Endothelial cell of umbilical vein (primary cell): ENCODE data around the gene CMIP. TPM values are rescaled to one million over a fixed set of nuclear protein-coding genes. Genes with fewer than 3 reads are reported as not detected.

Source experiments
- BruUV-seq: library from RNA; stranded (reverse); fragments of 400-500 nt; replicated peaks from 2 replicates; lab custom pipeline; 2021; lab: Mats Ljungman, UMichigan
- CTCF ChIA-PET: fragments of 300-600, 350-600 bp; sonication (Branson Sonifier 250); formaldehyde crosslinking; loops from one replicate; lab custom pipeline; 2021; ENCODE audit warnings: antibody characterized with exemption, inconsistent platforms; lab: Charles Lee
- POLR2A ChIA-PET: fragments of 300-600, 350-600 bp; sonication (Branson Sonifier 250); formaldehyde crosslinking; loops from one replicate; lab custom pipeline; 2021; ENCODE audit warnings: antibody characterized with exemption, inconsistent platforms; lab: Charles Lee
- DNase-seq: peaks from one replicate; pipeline ENCODE4 v3.0.0-alpha.2; 2011; ENCODE audit warnings: low read depth, low spot score
- FAIRE-seq: peaks from 2 replicates; lab custom pipeline; 2011; peaks lifted over from hg19 to GRCh38; lab: Jason Lieb, UNC
- H2AFZ ChIP-seq: 2 replicates; pipeline ENCODE4 v1.6.0; 2012; ENCODE audit warnings: low read depth, low read length, control low read depth, inconsistent platforms
- H3K27ac ChIP-seq: 2 replicates; pipeline ENCODE4 v1.5.1; 2011; ENCODE audit warnings: low read depth, mild to moderate bottlenecking, control low read depth, low read length, moderate library complexity; ENCODE audit not compliant: insufficient read depth
- H3K27me3 ChIP-seq, 2 experiments: 2 replicates each; pipeline versions ENCODE4 v1.6.0 to v1.6.1; 2011; ENCODE audit warnings: low read length in 2 of 2, mixed read lengths in 1 of 2; ENCODE audit not compliant: control insufficient read depth in 2 of 2, insufficient read depth in 2 of 2
- H3K36me3 ChIP-seq, 2 experiments: 2 replicates in 1 of 2; 3 replicates in 1 of 2; pipeline ENCODE4 v1.5.1; 2011; ENCODE audit warnings: low read length in 2 of 2, mild to moderate bottlenecking in 1 of 2, moderate library complexity in 1 of 2; ENCODE audit not compliant: control insufficient read depth in 2 of 2, insufficient read depth in 2 of 2; ENCODE audit errors: extremely low read depth in 1 of 2
- H3K4me1 ChIP-seq: 3 replicates; pipeline ENCODE4 v1.5.1; 2011; ENCODE audit warnings: mild to moderate bottlenecking, low read length; ENCODE audit not compliant: control insufficient read depth, insufficient read depth; ENCODE audit errors: extremely low read depth
- H3K4me2 ChIP-seq: 2 replicates; pipeline ENCODE4 v1.6.1; 2011; ENCODE audit warnings: low read length, control low read depth, mixed read lengths; ENCODE audit not compliant: insufficient read depth
- H3K4me3 ChIP-seq, 3 experiments: fragments of 200-600 bp in 1 of 3; sonication (generic), shearing (Covaris generic) in 1 of 3; replicated peaks in 1 of 3; 2 replicates each; pipeline ENCODE4 v1.5.1; 2011 to 2016; ENCODE audit warnings: control low read depth in 3 of 3, low read length in 3 of 3, mild to moderate bottlenecking in 2 of 3, inconsistent platforms in 1 of 3, low read depth in 1 of 3, moderate library complexity in 1 of 3; ENCODE audit not compliant: insufficient read depth in 1 of 3
- H3K79me2 ChIP-seq: 2 replicates; pipeline ENCODE4 v1.6.0; 2012; ENCODE audit warnings: low read length, inconsistent platforms; ENCODE audit not compliant: control insufficient read depth, insufficient read depth
- H3K9ac ChIP-seq: replicated peaks from 2 replicates; pipeline ENCODE3; 2011; ENCODE audit warnings: low read length, control low read depth; ENCODE audit not compliant: insufficient read depth; ENCODE audit errors: extremely low read depth
- H3K9me1 ChIP-seq: replicated peaks from 3 replicates; pipeline ENCODE4 v1.6.0; 2011; ENCODE audit warnings: mild to moderate bottlenecking, low read length; ENCODE audit not compliant: control insufficient read depth, insufficient read depth; ENCODE audit errors: extremely low read depth
- H3K9me3 ChIP-seq: replicated peaks from 2 replicates; pipeline ENCODE4 v1.5.1; 2012; ENCODE audit warnings: low read length, inconsistent platforms; ENCODE audit not compliant: control insufficient read depth, insufficient read depth
- H4K20me1 ChIP-seq: replicated peaks from 2 replicates; pipeline ENCODE3; 2011; ENCODE audit warnings: mild to moderate bottlenecking, low read length; ENCODE audit not compliant: control insufficient read depth, insufficient read depth; ENCODE audit errors: extremely low read depth
- CTCF ChIP-seq, 2 donors: IDR thresholded peaks; 1 replicate in 1 of 2; 2 replicates in 1 of 2; pipeline ENCODE4 v1.5.1; 2011; ENCODE audit warnings: low read length in 2 of 2, mild to moderate bottlenecking in 2 of 2, moderate library complexity in 2 of 2, control low read depth in 1 of 2, inconsistent platforms in 1 of 2, low read depth in 1 of 2; ENCODE audit not compliant: insufficient read depth in 1 of 2; ENCODE audit errors: extremely low read depth in 1 of 2
- EZH2 ChIP-seq: IDR thresholded peaks from 2 replicates; pipeline ENCODE4 v1.6.1; 2012; ENCODE audit warnings: borderline replicate concordance, low read depth, mild to moderate bottlenecking, moderate library complexity, low read length, inconsistent platforms; ENCODE audit not compliant: severe bottlenecking
- FOS ChIP-seq: IDR thresholded peaks from 2 replicates; pipeline ENCODE4 v1.6.1; 2011; ENCODE audit warnings: mild to moderate bottlenecking, low read length, moderate library complexity, borderline replicate concordance; ENCODE audit not compliant: insufficient read depth
- GATA2 ChIP-seq: IDR thresholded peaks from 2 replicates; pipeline ENCODE4 v1.7.0; 2011; ENCODE audit warnings: low read depth, mild to moderate bottlenecking, moderate library complexity, mixed read lengths, low read length; ENCODE audit not compliant: insufficient read length, insufficient read depth
- JUN ChIP-seq: IDR thresholded peaks from 2 replicates; pipeline ENCODE4 v1.6.1; 2011; ENCODE audit warnings: borderline replicate concordance, low read depth; ENCODE audit not compliant: insufficient read length, insufficient read depth
- MYC ChIP-seq: IDR thresholded peaks from one replicate; pipeline ENCODE4 v1.6.1; 2011; ENCODE audit warnings: mild to moderate bottlenecking, low read depth, low read length
- POLR2A ChIP-seq: IDR thresholded peaks from 2 replicates; pipeline ENCODE4 v1.6.1; 2012; ENCODE audit warnings: low read depth, mild to moderate bottlenecking, control low read depth, low read length
- POLR2AphosphoS5 ChIP-seq: IDR thresholded peaks from 2 replicates; pipeline ENCODE4 v1.6.1; 2012; ENCODE audit warnings: low read depth, mild to moderate bottlenecking, control low read depth, low read length, moderate library complexity; ENCODE audit not compliant: insufficient read depth
- dilution Hi-C: fragments of 300-500 bp; cut with MboI; formaldehyde crosslinking; loops from one replicate; pipeline ENCODE4 v1.15.0; 2019; ENCODE audit warnings: low sequenced_read_pairs; ENCODE audit not compliant: extremely low pct_ligation_motif_present
- intact Hi-C: fragments of 100-400 bp; cut with micrococcal nuclease; formaldehyde crosslinking; loops from one replicate; pipeline ENCODE4 v1.10.0; 2022
- polyA plus RNA-seq, 4 experiments: library from polyadenylated mRNA; depleted of rRNA in 3 of 4; stranded (reverse) in 3 of 4; unstranded in 1 of 4; fragments of >200 nt; gene quantifications; 2 replicates each; pipeline versions ENCODE4 v1.2.1 to v1.2.3, GENCODE V29; 2011 to 2012; ENCODE audit warnings: missing spikeins in 1 of 4
- total RNA-seq: library from RNA; stranded (reverse); gene quantifications from 2 replicates; pipeline ENCODE4 v1.2.3, GENCODE V29; 2021
- TF ChIP-seq, protein P1 (sequence below): IDR thresholded peaks from 2 replicates; pipeline ENCODE4 v1.6.1; 2011; ENCODE audit not compliant: insufficient read depth, insufficient read length

The CMIP gene
- total and polyA plus RNA-seq, 2 donors (not counting 3 experiments of a cell fraction or from before 2014, with no cell fraction given): 29.0 to 101 TPM

DNA sequence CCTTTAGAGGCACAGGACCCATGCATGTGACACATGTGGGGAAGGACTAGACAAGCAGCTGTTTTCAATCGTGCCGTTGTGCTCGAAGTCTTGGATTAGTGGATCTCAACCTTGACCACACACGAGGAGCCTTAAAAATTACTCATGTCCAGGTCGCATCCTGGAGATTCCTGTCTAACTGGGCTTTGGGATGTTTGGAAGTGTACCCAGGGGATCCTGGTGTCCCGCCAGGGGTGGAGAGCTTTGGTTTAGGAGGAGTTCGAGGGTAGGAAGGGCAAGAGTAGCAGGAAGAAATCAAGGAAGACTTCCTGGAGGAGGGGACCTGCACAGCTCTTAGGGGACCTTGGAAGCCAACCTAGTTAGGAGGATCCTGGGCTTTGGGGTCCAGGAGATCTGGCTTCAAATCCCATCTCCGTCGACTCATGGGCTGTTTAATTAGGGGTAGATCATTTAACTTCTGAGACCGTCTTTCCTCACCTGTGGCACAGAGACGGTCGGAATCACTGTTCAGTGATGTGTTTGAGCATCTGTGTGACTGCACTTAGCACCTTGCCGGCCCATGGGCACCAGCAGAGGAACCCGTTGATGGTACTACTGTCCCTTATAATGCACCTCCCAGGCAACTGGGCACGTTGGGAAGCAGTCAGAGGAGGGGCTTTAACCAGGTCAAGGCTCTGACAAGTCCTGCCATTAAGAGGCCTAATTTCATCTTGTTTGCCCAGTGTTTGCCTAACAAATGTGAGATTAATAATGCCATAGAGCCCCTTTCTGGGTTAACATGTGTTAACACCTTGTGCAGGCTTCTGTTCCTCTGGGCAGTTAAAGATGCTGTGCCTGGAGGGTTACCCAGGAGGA is 232.5 kb downstream of the CMIP start:
- Histone ChIP-seq H3K9me1 (no peaks in the 10 kb centered on the region), H3K4me1 (peaks cover 10% of the 10 kb centered on the region), H3K4me3 (no peak overlapping the region), H3K36me3 (peaks cover 0 to 48% of the 10 kb centered on the region in 2 experiments), H3K9ac (no peak overlapping the region), H3K9me3 (no peaks in the 10 kb centered on the region), H3K4me2 (no peak overlapping the region), H4K20me1 (no peaks in the 10 kb centered on the region), H3K27ac (peak overlapping the region; percentile 60), H3K79me2 (no peaks in the 10 kb centered on the region), H3K27me3 (no peaks in the 10 kb centered on the region), H2AFZ (no peak overlapping the region)
- no peak for TF ChIP-seq CTCF (IDR thresholded peaks at IDR 0.05; ENCODE audit: extremely low read depth in 1 of 2, insufficient read depth in 1 of 2, low read depth in 1 of 2, low read length in 2 of 2)
- no peak for TF ChIP-seq EZH2
- no peak for TF ChIP-seq POLR2A
- TF ChIP-seq, protein P1, sequence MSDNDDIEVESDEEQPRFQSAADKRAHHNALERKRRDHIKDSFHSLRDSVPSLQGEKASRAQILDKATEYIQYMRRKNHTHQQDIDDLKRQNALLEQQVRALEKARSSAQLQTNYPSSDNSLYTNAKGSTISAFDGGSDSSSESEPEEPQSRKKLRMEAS: no peak
- no peak for TF ChIP-seq GATA2
- no peak for TF ChIP-seq MYC
- TF ChIP-seq JUN: no peak
- no peak for TF ChIP-seq POLR2AphosphoS5
- no peak for TF ChIP-seq FOS
- FAIRE-seq (no peak), DNase-seq (no peak)
- CTCF ChIA-PET: interaction anchor here (2.1 kb wide), 1 partner anchor 20 kb away, joined by 7 read pairs; no protein-coding TSS in a partner anchor
- intact Hi-C loops (no loop called here), dilution Hi-C loops (no loop called here)
- no TSS peak for BruUV-seq
- POLR2A ChIA-PET: no interaction called here
